HG03520 (cell line): Measurements from ENCODE around the gene ZBTB5.
"Not testable (repeated sequence)": the region's sequence is repeated elsewhere in the genome, so short reads cannot be mapped to it uniquely, and the experiment has no call there.

Source experiments
- ATAC-seq: cut with Tn5 transposase; IDR thresholded peaks from one replicate; pipeline ENCODE4 v1.9.1; 2021; ENCODE audit warnings: mild to moderate bottlenecking, moderate library complexity; ENCODE audit not compliant: unreplicated experiment

Gene ZBTB5

GRCh38 chr9:37486616-37487548, 21.6 kb upstream of the ZBTB5 start:
- ATAC-seq = no peak

DNA sequence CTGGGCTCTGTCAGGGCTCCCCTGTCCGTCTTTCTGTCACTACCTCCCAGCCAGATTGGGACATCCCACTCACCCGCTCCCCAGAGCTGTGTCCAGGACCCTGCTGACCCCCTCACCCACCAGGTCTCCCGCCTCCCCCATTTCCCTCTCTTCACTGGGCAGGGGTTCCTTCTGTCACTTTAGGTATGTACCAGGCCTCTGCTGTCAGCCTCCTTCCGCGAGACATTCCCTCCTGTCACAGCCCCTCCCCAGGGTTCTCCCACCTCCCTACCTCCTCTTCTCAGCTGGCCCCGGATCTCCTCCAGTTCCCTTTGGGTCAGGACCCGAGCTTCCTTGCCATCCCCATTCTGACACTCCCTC, 21.0 kb upstream of the ZBTB5 start:
- ATAC-seq = no peak

GRCh38 chr9:37485389-37486255, 20.4 kb upstream of the ZBTB5 start, which contains the start of gene POLR1E:
Gene POLR1E (plus strand): TSS chr9:37485948. CDS start chr9:37486048, 100 bp downstream.
- peak; percentile 91 for ATAC-seq

- no peak for ATAC-seq
Observed at GRCh38 chr9:37480759-37481158, 15.5 kb upstream of the ZBTB5 start.

- not testable (repeated sequence) for ATAC-seq
Observed at GRCh38 chr9:37477987-37478619, 12.9 kb upstream of the ZBTB5 start.

DNA sequence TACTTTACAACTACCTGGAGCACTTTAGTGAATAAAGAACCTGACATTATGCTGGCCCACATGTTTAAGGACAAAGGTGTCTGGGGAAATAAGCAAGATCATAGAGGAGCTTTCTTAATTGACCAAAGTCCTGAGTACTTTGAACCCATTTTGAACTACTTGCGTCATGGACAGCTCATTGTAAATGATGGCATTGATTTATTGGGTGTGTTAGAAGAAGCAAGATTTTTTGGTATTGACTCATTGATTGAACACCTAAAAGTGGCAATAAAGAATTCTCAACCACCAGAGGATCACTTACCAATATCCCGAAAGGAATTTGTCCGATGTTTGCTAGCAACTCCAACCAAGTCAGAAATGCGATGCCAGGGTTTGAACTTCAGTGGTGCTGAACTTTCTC, 12.2 kb upstream of the ZBTB5 start:
- ATAC-seq = not testable (repeated sequence)

GRCh38 chr9:37476930-37477329, 11.7 kb upstream of the ZBTB5 start:
- no peak for ATAC-seq

- ATAC-seq = no peak
Observed at GRCh38 chr9:37474438-37474837, 9.2 kb upstream of the ZBTB5 start.

GRCh38 chr9:37473982-37474381, 8.7 kb upstream of the ZBTB5 start:
- not testable (repeated sequence) for ATAC-seq

GRCh38 chr9:37471942-37472684, 6.9 kb upstream of the ZBTB5 start:
- no peak for ATAC-seq

DNA sequence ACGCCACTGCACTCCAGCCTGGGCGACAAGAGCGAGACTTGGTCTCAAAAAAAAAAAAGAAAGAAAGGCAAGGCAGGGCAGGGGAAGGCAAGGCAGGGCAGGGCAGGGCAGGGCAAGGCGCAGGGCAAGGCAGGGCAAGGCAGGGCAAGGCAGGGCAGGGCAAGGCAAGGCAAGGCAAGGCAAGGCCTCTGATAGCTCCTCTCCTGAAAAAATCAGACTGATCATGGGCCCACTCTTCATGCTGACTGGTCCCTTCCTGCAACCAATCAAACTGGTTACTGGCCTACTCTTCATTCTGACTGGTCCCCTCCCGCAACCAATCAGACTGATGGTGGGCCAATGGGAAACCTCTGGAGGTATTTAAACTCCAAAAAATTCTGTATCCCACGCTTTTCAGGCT, 3.4 kb upstream of the ZBTB5 start:
- no peak for ATAC-seq

GRCh38 chr9:37467530-37467929, 2.3 kb upstream of the ZBTB5 start:
- not testable (repeated sequence) for ATAC-seq

GRCh38 chr9:37466037-37466709, 923 bp upstream of the ZBTB5 start:
- no peak for ATAC-seq

DNA sequence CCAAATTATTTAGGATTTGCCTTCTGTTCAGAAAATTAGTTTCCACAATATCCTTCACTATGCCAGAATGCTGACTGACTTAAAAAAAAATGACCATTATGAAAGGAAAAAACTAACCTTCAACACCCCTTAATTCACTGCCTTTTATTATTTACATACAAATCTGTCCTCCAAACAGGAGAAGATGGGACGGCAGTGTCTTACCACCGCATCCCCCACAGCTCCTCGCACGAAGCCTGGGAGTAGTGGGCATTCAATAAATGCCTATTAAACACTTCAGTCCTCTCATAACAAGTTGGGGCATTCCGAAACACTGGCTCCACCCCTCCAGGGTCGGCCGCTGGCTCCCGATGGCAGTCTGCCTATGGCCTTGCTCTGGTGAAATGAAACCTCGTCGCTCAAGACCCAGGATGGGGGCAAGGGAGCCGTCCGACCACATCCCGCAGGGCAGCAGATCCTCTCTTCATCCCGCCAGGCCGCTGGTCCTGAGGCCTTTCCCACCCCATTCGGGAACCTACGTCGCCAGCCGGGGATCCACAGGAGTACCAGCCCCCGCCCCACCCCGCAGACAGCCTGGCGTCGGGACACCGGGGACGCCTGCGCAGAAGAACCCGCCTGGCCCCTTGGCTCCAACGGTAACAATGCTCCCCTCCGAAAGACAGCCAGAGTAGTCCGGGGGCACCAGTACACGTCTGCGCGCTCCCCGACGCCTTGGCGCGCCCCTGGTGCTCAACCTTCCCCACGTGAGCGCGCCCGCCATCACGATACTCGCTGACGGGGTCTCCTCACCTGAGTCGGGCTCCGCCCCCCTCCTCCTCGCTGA, 613 bp downstream of the ZBTB5 start:
- peak; percentile 36 for ATAC-seq

GRCh38 chr9:37464006-37464405, 1.2 kb downstream of the ZBTB5 start:
- ATAC-seq = no peak

GRCh38 chr9:37456817-37457216, 8.4 kb downstream of the ZBTB5 start:
- no peak for ATAC-seq

GRCh38 chr9:37455884-37456647, 9.2 kb downstream of the ZBTB5 start:
- no peak for ATAC-seq

DNA sequence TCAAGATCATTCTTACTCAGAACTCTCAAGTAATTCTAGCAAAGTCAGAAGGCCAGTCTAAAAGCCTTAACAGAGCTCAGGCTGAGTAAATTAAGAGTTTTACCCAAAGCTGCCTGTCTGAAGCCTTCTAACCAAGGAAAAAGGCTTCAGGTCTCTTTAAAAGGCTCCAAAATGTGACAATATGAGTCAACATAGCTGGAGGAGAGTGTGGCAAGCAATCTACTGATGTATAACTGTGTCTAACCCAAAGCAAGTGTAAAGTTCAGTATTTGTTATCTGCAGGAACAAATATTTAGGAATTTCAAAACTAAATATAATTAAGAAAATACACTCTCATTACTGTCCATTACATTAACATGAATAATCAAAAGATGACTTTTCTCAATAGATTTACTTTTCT, 11.0 kb downstream of the ZBTB5 start:
- no peak for ATAC-seq
